ENCODE results near the gene ATP2C2.

The ATP2C2 gene

GRCh38 chr16:84462296-84463210 is 94.2 kb downstream of the ATP2C2 start:
- H3K4me1 ChIP-seq (ENCODE audit: control insufficient read depth, insufficient read depth, low read depth, low read length), result no peaks in the 10 kb centered on the region
- 88% methylated on average over 24 of the region's 24 CpGs for WGBS

GRCh38 chr16:84463221-84463620 is 94.9 kb downstream of the ATP2C2 start:
- no peak overlapping the region for H3K14ac ChIP-seq (ENCODE audit: low read length in 2 of 2)
- H2BK12ac ChIP-seq (ENCODE audit: low read length in 2 of 2), result no peak overlapping the region
- no peak overlapping the region for H4K91ac ChIP-seq (ENCODE audit: low read length)
- no peak overlapping the region for H3K23ac ChIP-seq (ENCODE audit: low read length in 2 of 2)
- H2AK5ac ChIP-seq (ENCODE audit: low read length, severe bottlenecking), result no peak overlapping the region
- H3K9ac ChIP-seq (ENCODE audit: low read length), result peak overlapping the region; percentile 28
- no peak overlapping the region for H2BK120ac ChIP-seq (ENCODE audit: low read depth, low read length)
- H3K27me3 ChIP-seq (ENCODE audit: control insufficient read depth in 1 of 2, insufficient read depth in 1 of 2, low read length in 2 of 2), result no peaks in the 10 kb centered on the region
- H3K4ac ChIP-seq (ENCODE audit: low read depth in 1 of 2, low read length in 2 of 2), result no peak overlapping the region
- H3K18ac ChIP-seq (ENCODE audit: low read depth in 1 of 2, low read length in 2 of 2), result no peak overlapping the region
- peaks cover 59 to 67% of the 10 kb centered on the region in 2 experiments for H3K36me3 ChIP-seq (ENCODE audit: control insufficient read depth in 1 of 2, insufficient read depth in 2 of 2, low read depth in 1 of 2, low read length in 2 of 2)
- no peak overlapping the region for H2BK15ac ChIP-seq (ENCODE audit: low read depth, poor library complexity, severe bottlenecking)
- no peak overlapping the region for H3K4me3 ChIP-seq (ENCODE audit: insufficient read depth in 1 of 2, low read depth in 1 of 2, low read length in 2 of 2)
- no peak overlapping the region for H3K27ac ChIP-seq (ENCODE audit: low read length, poor library complexity, severe bottlenecking)
- H4K8ac ChIP-seq (ENCODE audit: low read length), result no peak overlapping the region
- no peaks in the 10 kb centered on the region for H3K4me1 ChIP-seq (ENCODE audit: control insufficient read depth, insufficient read depth, low read depth, low read length)
- peaks cover 16% of the 10 kb centered on the region for H3K9me3 ChIP-seq (ENCODE audit: control insufficient read depth, low read length)
- no peak overlapping the region for H2AFZ ChIP-seq (ENCODE audit: low read depth, low read length)
- 82% methylated on average over 7 of the region's 7 CpGs for WGBS
- H3K79me1 ChIP-seq (replicated peaks; ENCODE audit: low read length, poor library complexity, severe bottlenecking), result peaks cover 14% of the 10 kb centered on the region
- H2BK5ac ChIP-seq (ENCODE audit: low read depth, low read length, poor library complexity, severe bottlenecking), result no peak overlapping the region
- H3K4me2 ChIP-seq (ENCODE audit: low read length, poor library complexity, severe bottlenecking), result no peak overlapping the region
- no peak for DNase-seq

More at GRCh38 chr16:84462296-84463210, 94.2 kb downstream of the ATP2C2 start:
- Histone ChIP-seq H3K18ac (ENCODE audit: low read depth in 1 of 2, low read length in 2 of 2) (no peak overlapping the region), H2AFZ (ENCODE audit: low read depth, low read length) (no peak overlapping the region), H3K9ac (ENCODE audit: low read length) (no peak overlapping the region), H3K36me3 (ENCODE audit: control insufficient read depth in 1 of 2, insufficient read depth in 2 of 2, low read depth in 1 of 2, low read length in 2 of 2) (peaks cover 52 to 67% of the 10 kb centered on the region in 2 experiments), H2BK120ac (ENCODE audit: low read depth, low read length) (no peak overlapping the region), H4K8ac (ENCODE audit: low read length) (no peak overlapping the region), H2AK5ac (ENCODE audit: low read length, severe bottlenecking) (no peak overlapping the region), H3K27me3 (ENCODE audit: control insufficient read depth in 1 of 2, insufficient read depth in 1 of 2, low read length in 2 of 2) (no peaks in the 10 kb centered on the region), H2BK12ac (ENCODE audit: low read length in 2 of 2) (no peak overlapping the region), H3K4me2 (ENCODE audit: low read length, poor library complexity, severe bottlenecking) (no peak overlapping the region), H3K14ac (ENCODE audit: low read length in 2 of 2) (no peak overlapping the region), H2BK5ac (ENCODE audit: low read depth, low read length, poor library complexity, severe bottlenecking) (no peak overlapping the region), H2BK15ac (ENCODE audit: low read depth, poor library complexity, severe bottlenecking) (no peak overlapping the region), H3K23ac (ENCODE audit: low read length in 2 of 2) (no peak overlapping the region), H3K4me3 (ENCODE audit: insufficient read depth in 1 of 2, low read depth in 1 of 2, low read length in 2 of 2) (no peak overlapping the region), H3K9me3 (ENCODE audit: control insufficient read depth, low read length) (peaks cover 10% of the 10 kb centered on the region), H4K91ac (ENCODE audit: low read length) (no peak overlapping the region), H3K27ac (ENCODE audit: low read length, poor library complexity, severe bottlenecking) (no peak overlapping the region), H3K4ac (ENCODE audit: low read depth in 1 of 2, low read length in 2 of 2) (no peak overlapping the region), H3K79me1 (replicated peaks; ENCODE audit: low read length, poor library complexity, severe bottlenecking) (peaks cover 14% of the 10 kb centered on the region)
- no peak for DNase-seq

GRCh38 chr16:84464116-84464515 is 95.8 kb downstream of the ATP2C2 start:
- H3K4me2 ChIP-seq (ENCODE audit: low read length, poor library complexity, severe bottlenecking), result no peak overlapping the region
- no peaks in the 10 kb centered on the region for H3K4me1 ChIP-seq (ENCODE audit: control insufficient read depth, insufficient read depth, low read depth, low read length)
- H3K9me3 ChIP-seq (ENCODE audit: control insufficient read depth, low read length), result peaks cover 16% of the 10 kb centered on the region
- no peak overlapping the region for H3K14ac ChIP-seq (ENCODE audit: low read length in 2 of 2)
- H3K79me1 ChIP-seq (replicated peaks; ENCODE audit: low read length, poor library complexity, severe bottlenecking), result peaks cover 14% of the 10 kb centered on the region
- H2BK120ac ChIP-seq (ENCODE audit: low read depth, low read length), result no peak overlapping the region
- no peak overlapping the region for H2AFZ ChIP-seq (ENCODE audit: low read depth, low read length)
- H2BK15ac ChIP-seq (ENCODE audit: low read depth, poor library complexity, severe bottlenecking), result no peak overlapping the region
- 86% methylated on average over 6 of the region's 6 CpGs for WGBS
- no peak overlapping the region for H4K91ac ChIP-seq (ENCODE audit: low read length)
- DNase-seq, result no peak
- no peak overlapping the region for H3K27ac ChIP-seq (ENCODE audit: low read length, poor library complexity, severe bottlenecking)
- no peaks in the 10 kb centered on the region for H3K27me3 ChIP-seq (ENCODE audit: control insufficient read depth in 1 of 2, insufficient read depth in 1 of 2, low read length in 2 of 2)
- no peak overlapping the region for H2BK5ac ChIP-seq (ENCODE audit: low read depth, low read length, poor library complexity, severe bottlenecking)
- H2BK12ac ChIP-seq (ENCODE audit: low read length in 2 of 2), result no peak overlapping the region
- no peak overlapping the region for H3K4me3 ChIP-seq (ENCODE audit: insufficient read depth in 1 of 2, low read depth in 1 of 2, low read length in 2 of 2)
- no peak overlapping the region for H3K23ac ChIP-seq (ENCODE audit: low read length in 2 of 2)
- no peak overlapping the region for H2AK5ac ChIP-seq (ENCODE audit: low read length, severe bottlenecking)
- no peak overlapping the region for H3K4ac ChIP-seq (ENCODE audit: low read depth in 1 of 2, low read length in 2 of 2)
- H3K9ac ChIP-seq (ENCODE audit: low read length), result no peak overlapping the region
- no peak overlapping the region for H3K18ac ChIP-seq (ENCODE audit: low read depth in 1 of 2, low read length in 2 of 2)
- no peak overlapping the region for H4K8ac ChIP-seq (ENCODE audit: low read length)
- H3K36me3 ChIP-seq (ENCODE audit: control insufficient read depth in 1 of 2, insufficient read depth in 2 of 2, low read depth in 1 of 2, low read length in 2 of 2), result peaks cover 61% of the 10 kb centered on the region in 2 experiments

GRCh38 chr16:84465154-84465553 is 96.8 kb downstream of the ATP2C2 start:
- no peak overlapping the region for H3K18ac ChIP-seq (ENCODE audit: low read depth in 1 of 2, low read length in 2 of 2)
- DNase-seq, result no peak
- H3K36me3 ChIP-seq (ENCODE audit: control insufficient read depth in 1 of 2, insufficient read depth in 2 of 2, low read depth in 1 of 2, low read length in 2 of 2), result peaks cover 54 to 55% of the 10 kb centered on the region in 2 experiments
- no peak overlapping the region for H4K91ac ChIP-seq (ENCODE audit: low read length)
- H3K27me3 ChIP-seq (ENCODE audit: control insufficient read depth in 1 of 2, insufficient read depth in 1 of 2, low read length in 2 of 2), result no peaks in the 10 kb centered on the region
- no peak overlapping the region for H3K4me3 ChIP-seq (ENCODE audit: insufficient read depth in 1 of 2, low read depth in 1 of 2, low read length in 2 of 2)
- no peak overlapping the region for H3K4me2 ChIP-seq (ENCODE audit: low read length, poor library complexity, severe bottlenecking)
- H3K4me1 ChIP-seq (ENCODE audit: control insufficient read depth, insufficient read depth, low read depth, low read length), result no peaks in the 10 kb centered on the region
- no peak overlapping the region for H3K27ac ChIP-seq (ENCODE audit: low read length, poor library complexity, severe bottlenecking)
- H3K79me1 ChIP-seq (replicated peaks; ENCODE audit: low read length, poor library complexity, severe bottlenecking), result peaks cover 14% of the 10 kb centered on the region
- no peak overlapping the region for H2AK5ac ChIP-seq (ENCODE audit: low read length, severe bottlenecking)
- H3K9me3 ChIP-seq (ENCODE audit: control insufficient read depth, low read length), result peaks cover 16% of the 10 kb centered on the region
- no peak overlapping the region for H4K8ac ChIP-seq (ENCODE audit: low read length)
- 93% methylated on average over 6 of the region's 6 CpGs for WGBS
- no peak overlapping the region for H3K4ac ChIP-seq (ENCODE audit: low read depth in 1 of 2, low read length in 2 of 2)
- no peak overlapping the region for H2BK12ac ChIP-seq (ENCODE audit: low read length in 2 of 2)
- H2BK120ac ChIP-seq (ENCODE audit: low read depth, low read length), result no peak overlapping the region
- H3K23ac ChIP-seq (ENCODE audit: low read length in 2 of 2), result no peak overlapping the region
- no peak overlapping the region for H2BK5ac ChIP-seq (ENCODE audit: low read depth, low read length, poor library complexity, severe bottlenecking)
- no peak overlapping the region for H2AFZ ChIP-seq (ENCODE audit: low read depth, low read length)
- H3K9ac ChIP-seq (ENCODE audit: low read length), result no peak overlapping the region
- no peak overlapping the region for H3K14ac ChIP-seq (ENCODE audit: low read length in 2 of 2)
- H2BK15ac ChIP-seq (ENCODE audit: low read depth, poor library complexity, severe bottlenecking), result no peak overlapping the region
